ENCODE measurements around the gene MACROD2.

DNA sequence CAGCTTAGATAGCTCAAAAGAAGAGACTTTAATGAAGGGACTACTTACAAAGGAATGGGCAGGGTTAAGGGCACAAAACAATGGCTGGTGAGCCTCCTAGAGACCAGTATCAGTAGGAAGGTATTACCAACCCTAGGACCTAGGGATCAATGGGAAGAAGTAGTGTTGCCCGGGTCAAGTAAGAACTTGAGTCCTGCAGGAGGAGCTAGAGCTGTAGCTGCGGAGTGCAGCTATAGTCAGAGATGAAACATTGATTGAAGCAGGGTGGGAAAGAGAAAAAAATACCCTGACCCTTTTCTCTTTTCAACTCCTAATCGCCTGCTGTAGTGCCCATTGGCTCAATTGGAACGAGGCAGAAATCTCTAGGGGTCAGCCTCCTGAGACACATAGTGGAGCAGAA lies 198.1 kb downstream of the MACROD2 start:
- TF ChIP-seq POLR2A (IDR thresholded peaks at IDR 0.05) = no peak
- TF ChIP-seq, protein P1, sequence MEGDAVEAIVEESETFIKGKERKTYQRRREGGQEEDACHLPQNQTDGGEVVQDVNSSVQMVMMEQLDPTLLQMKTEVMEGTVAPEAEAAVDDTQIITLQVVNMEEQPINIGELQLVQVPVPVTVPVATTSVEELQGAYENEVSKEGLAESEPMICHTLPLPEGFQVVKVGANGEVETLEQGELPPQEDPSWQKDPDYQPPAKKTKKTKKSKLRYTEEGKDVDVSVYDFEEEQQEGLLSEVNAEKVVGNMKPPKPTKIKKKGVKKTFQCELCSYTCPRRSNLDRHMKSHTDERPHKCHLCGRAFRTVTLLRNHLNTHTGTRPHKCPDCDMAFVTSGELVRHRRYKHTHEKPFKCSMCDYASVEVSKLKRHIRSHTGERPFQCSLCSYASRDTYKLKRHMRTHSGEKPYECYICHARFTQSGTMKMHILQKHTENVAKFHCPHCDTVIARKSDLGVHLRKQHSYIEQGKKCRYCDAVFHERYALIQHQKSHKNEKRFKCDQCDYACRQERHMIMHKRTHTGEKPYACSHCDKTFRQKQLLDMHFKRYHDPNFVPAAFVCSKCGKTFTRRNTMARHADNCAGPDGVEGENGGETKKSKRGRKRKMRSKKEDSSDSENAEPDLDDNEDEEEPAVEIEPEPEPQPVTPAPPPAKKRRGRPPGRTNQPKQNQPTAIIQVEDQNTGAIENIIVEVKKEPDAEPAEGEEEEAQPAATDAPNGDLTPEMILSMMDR (IDR thresholded peaks at IDR 0.05) = no peak

Measured in body of pancreas (tissue), 4 donors.